Glutamatergic neuron (in vitro differentiated cells): ENCODE measurements around the gene CELF1. TPM values are rescaled to one million over a fixed set of nuclear protein-coding genes. Genes with fewer than 3 reads are reported as not detected.

Experiments
- DNase-seq: peaks from one replicate; pipeline ENCODE4 v3.0.0; 2022
- H3K27ac Mint-ChIP-seq: one replicate; pipeline ENCODE4 v1.8.0; 2020; ENCODE audit warnings: mild to moderate bottlenecking, mixed read lengths, inconsistent platforms; ENCODE audit not compliant: unreplicated experiment
- H3K27me3 Mint-ChIP-seq: one replicate; pipeline ENCODE4 v1.8.0; 2020; ENCODE audit warnings: mild to moderate bottlenecking, moderate library complexity, mixed read lengths, inconsistent platforms; ENCODE audit not compliant: unreplicated experiment
- H3K36me3 Mint-ChIP-seq: one replicate; pipeline ENCODE4 v1.8.0; 2020; ENCODE audit warnings: mild to moderate bottlenecking, mixed read lengths, inconsistent platforms; ENCODE audit not compliant: unreplicated experiment
- H3K4me1 Mint-ChIP-seq: one replicate; pipeline ENCODE4 v1.8.0; 2020; ENCODE audit warnings: mild to moderate bottlenecking, low read depth, mixed read lengths, inconsistent platforms; ENCODE audit not compliant: unreplicated experiment
- H3K4me3 Mint-ChIP-seq: one replicate; pipeline ENCODE4 v1.8.0; 2020; ENCODE audit warnings: mild to moderate bottlenecking, mixed read lengths, inconsistent platforms; ENCODE audit not compliant: unreplicated experiment
- H3K9me3 Mint-ChIP-seq: one replicate; pipeline ENCODE4 v1.8.0; 2020; ENCODE audit warnings: mild to moderate bottlenecking, moderate library complexity, mixed read lengths, inconsistent platforms; ENCODE audit not compliant: unreplicated experiment
- total RNA-seq: library from RNA; stranded (reverse); fragmentation: NEBNext Ultra II Directional; extraction: Animal tissue kit (Norgen Biotek cat#: 25700); gene quantifications from one replicate; pipeline ENCODE4 v1.2.1, GENCODE V29; 2021; ENCODE audit not compliant: unreplicated experiment
- TF ChIP-seq, protein P1 (sequence below): fragments of 200-600 bp; sonication (generic); IDR thresholded peaks from one replicate; pipeline ENCODE4 v1.5.0; 2021; ENCODE audit not compliant: partially characterized antibody, unreplicated experiment

The CELF1 gene
- total RNA-seq, 1 donor from 2014 or later = 261 TPM

DNA sequence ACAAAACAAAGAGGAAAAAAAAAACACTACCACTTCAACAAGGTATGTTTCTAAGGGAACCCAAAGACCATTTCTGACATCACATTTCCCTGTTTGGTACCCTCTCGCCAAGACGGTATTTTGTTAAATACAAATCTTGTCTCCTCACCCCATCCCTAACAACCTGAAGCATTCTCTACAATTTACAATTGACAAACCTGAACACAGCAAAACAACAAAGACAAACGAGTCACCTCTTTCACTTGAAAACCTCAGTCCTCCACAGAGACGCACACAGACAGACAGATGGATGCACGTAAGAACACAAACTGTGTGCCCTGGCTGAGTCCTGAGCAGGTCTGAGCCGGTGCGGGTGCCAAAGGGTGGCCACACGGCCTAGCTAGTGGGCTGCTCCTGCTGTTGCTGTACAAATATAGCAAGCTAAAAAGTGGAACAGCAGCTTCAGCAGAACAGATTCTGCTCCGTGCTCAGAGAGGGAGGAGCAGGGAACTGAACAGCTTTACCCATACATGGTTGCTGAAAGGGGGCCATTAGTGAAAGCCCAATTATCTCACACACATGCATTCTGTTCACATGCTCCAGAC, 28.5 kb downstream of the CELF1 start:
- peak overlapping the region; percentile 83 for H3K4me3 Mint-ChIP-seq
- H3K4me1 Mint-ChIP-seq = peaks cover 29% of the 10 kb centered on the region
- H3K27me3 Mint-ChIP-seq = peaks cover 3% of the 10 kb centered on the region
- H3K9me3 Mint-ChIP-seq = peaks cover 4% of the 10 kb centered on the region
- peak overlapping the region; percentile 98 for H3K27ac Mint-ChIP-seq
- H3K36me3 Mint-ChIP-seq = no peaks in the 10 kb centered on the region
- TF ChIP-seq, protein P1, sequence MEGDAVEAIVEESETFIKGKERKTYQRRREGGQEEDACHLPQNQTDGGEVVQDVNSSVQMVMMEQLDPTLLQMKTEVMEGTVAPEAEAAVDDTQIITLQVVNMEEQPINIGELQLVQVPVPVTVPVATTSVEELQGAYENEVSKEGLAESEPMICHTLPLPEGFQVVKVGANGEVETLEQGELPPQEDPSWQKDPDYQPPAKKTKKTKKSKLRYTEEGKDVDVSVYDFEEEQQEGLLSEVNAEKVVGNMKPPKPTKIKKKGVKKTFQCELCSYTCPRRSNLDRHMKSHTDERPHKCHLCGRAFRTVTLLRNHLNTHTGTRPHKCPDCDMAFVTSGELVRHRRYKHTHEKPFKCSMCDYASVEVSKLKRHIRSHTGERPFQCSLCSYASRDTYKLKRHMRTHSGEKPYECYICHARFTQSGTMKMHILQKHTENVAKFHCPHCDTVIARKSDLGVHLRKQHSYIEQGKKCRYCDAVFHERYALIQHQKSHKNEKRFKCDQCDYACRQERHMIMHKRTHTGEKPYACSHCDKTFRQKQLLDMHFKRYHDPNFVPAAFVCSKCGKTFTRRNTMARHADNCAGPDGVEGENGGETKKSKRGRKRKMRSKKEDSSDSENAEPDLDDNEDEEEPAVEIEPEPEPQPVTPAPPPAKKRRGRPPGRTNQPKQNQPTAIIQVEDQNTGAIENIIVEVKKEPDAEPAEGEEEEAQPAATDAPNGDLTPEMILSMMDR = no peak
- DNase-seq = peak; percentile 61

- Mint-ChIP-seq H3K4me1 (peaks cover 31% of the 10 kb centered on the region), H3K4me3 (peak overlapping the region; percentile 83)
- DNase-seq = no peak
Observed at GRCh38 chr11:47523490-47524225, 29.3 kb downstream of the CELF1 start.

DNA sequence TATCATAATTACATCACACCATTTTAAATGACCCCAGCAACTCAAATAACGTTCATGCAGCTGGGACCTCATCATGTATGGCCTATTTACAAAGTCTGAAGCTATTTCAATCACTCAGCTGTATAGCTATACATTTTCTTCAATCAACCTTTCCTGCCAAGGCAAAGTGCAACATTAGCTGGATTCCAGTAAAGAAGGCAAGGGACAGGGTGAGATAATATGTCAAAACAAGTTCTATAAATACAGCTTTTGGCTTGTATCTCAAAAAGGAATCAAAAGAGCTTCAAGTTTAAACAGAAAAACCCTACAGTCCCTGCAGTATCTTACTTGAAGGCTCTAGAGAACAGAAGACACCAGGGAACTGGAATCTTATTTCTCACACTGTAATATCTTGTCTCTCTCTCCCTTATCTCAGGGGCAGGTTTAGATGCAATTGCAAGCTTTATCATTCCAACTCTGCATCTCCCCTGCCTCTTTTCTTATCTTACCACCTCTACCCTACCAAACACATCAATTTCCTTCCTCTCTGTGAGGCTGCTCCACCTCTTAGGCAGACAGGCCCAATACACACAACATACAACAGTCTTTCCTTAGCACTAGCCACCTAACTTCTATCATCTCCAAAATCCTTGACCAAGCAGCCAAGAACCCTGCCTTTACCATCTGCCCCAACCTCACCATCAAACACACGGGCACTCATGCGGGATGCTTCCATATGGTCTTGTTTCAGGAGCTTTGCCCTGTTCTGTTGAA, 34.5 kb downstream of the CELF1 start:
- TF ChIP-seq, protein P1 = no peak
- Mint-ChIP-seq H3K4me3 (peak overlapping the region; percentile 65), H3K36me3 (no peaks in the 10 kb centered on the region), H3K27ac (peak overlapping the region; percentile 83), H3K27me3 (peaks cover 7% of the 10 kb centered on the region), H3K9me3 (peaks cover 3% of the 10 kb centered on the region), H3K4me1 (peaks cover 47% of the 10 kb centered on the region)
- DNase-seq = no peak

More at GRCh38 chr11:47523490-47524225, 29.3 kb downstream of the CELF1 start:
- peak overlapping the region; percentile 98 for H3K27ac Mint-ChIP-seq
- peaks cover 5% of the 10 kb centered on the region for H3K27me3 Mint-ChIP-seq
- H3K9me3 Mint-ChIP-seq = peaks cover 5% of the 10 kb centered on the region
- no peaks in the 10 kb centered on the region for H3K36me3 Mint-ChIP-seq
- TF ChIP-seq, protein P1 = no peak

DNA sequence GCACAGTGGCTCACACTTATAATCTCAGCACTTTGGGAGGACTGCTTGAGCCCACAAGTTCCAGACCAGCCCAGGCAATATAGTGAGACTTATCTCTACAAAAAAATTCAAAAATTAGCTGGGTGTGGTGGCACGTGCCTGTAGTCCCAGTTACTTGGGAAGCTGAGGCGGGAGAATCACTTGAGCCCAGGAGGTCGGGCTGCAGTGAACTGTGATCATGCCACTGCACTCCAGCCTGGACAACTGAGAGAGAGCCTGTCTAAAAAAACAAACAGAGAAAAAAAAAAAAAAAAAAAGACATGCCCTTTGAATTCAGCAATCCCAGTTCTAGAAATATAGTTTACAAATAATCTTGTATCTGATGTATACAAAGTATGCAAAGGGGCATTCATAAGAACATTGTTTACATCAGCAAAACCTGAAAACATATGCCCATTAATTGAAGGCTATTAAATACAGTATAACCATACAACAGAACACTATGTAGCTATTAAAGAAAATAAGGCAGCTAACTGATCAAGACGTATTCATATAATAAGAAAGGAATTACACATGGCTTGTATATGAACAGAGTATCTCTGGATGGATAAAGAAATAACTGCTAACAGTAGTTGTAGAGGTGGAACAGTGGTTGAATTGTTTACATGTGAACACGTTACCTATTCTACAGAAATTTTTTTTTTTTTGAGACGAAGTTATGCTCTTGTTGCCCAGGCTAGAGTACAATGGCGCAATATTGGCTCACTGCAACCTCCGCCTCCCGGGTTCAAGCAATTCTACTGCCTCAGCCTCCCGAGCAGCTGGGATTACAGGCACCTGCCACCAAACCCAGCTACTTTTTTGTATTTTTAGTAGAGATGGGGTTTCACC, 35.7 kb downstream of the CELF1 start:
- TF ChIP-seq, protein P1 = no peak
- Mint-ChIP-seq H3K27me3 (peaks cover 7% of the 10 kb centered on the region), H3K36me3 (no peaks in the 10 kb centered on the region), H3K4me3 (no peak overlapping the region), H3K4me1 (peaks cover 42% of the 10 kb centered on the region), H3K9me3 (peaks cover 3% of the 10 kb centered on the region), H3K27ac (peak overlapping the region; percentile 64)
- DNase-seq = no peak
